OCI-LY7 (cell line): ENCODE results near the gene SHROOM2. TPM values are rescaled to one million over a fixed set of nuclear protein-coding genes. Genes with fewer than 3 reads are reported as not detected.

Experiments
- BruUV-seq: library from RNA; stranded (reverse); fragments of 400-500 nt; replicated peaks from 2 replicates; lab custom pipeline; 2021; lab: Mats Ljungman, UMichigan
- CTCF ChIA-PET: fragments of 300-600 bp; sonication (Branson Sonifier 250); formaldehyde crosslinking; loops from one replicate; lab custom pipeline; 2022; ENCODE audit warnings: antibody characterized with exemption; ENCODE audit not compliant: unreplicated experiment; lab: Charles Lee
- POLR2A ChIA-PET: fragments of 300-600 bp; sonication (Branson Sonifier 250); formaldehyde crosslinking; loops from one replicate; lab custom pipeline; 2022; ENCODE audit warnings: antibody characterized with exemption; lab: Charles Lee
- DNase-seq: peaks from one replicate; pipeline ENCODE4 v3.0.0-alpha.2; 2015; ENCODE audit warnings: low spot score
- H2AFZ ChIP-seq: fragments of 200-600 bp; sonication (generic), shearing (Covaris generic); 2 replicates; pipeline ENCODE4 v1.6.1; 2014; ENCODE audit warnings: mild to moderate bottlenecking, antibody characterized with exemption, low read length, moderate library complexity
- H3K27ac ChIP-seq: fragments of 200-600 bp; sonication (generic); 2 replicates; pipeline ENCODE4 v1.5.1; 2014; ENCODE audit warnings: mixed run types, low read depth, mild to moderate bottlenecking, moderate library complexity, low read length, inconsistent platforms; ENCODE audit not compliant: poor library complexity, severe bottlenecking
- H3K36me3 ChIP-seq: fragments of 200-600 bp; sonication (generic); 2 replicates; pipeline ENCODE4 v1.6.1; 2014; ENCODE audit warnings: mild to moderate bottlenecking, antibody characterized with exemption, low read length, moderate library complexity, mixed read lengths; ENCODE audit not compliant: insufficient read depth
- H3K4me1 ChIP-seq: fragments of 200-600 bp; sonication (generic); 2 replicates; pipeline ENCODE4 v1.5.1; 2014; ENCODE audit warnings: mild to moderate bottlenecking, low read length; ENCODE audit not compliant: insufficient read depth, poor library complexity, severe bottlenecking
- H3K4me2 ChIP-seq: fragments of 200-600 bp; sonication (generic); 2 replicates; pipeline ENCODE4 v1.6.1; 2014; ENCODE audit warnings: mild to moderate bottlenecking, low read length
- H3K4me3 ChIP-seq: fragments of 200-600 bp; sonication (generic); 2 replicates; pipeline ENCODE4 v1.5.1; 2014; ENCODE audit warnings: mild to moderate bottlenecking, low read depth, low read length; ENCODE audit not compliant: poor library complexity, severe bottlenecking
- H3K79me2 ChIP-seq: fragments of 200-600 bp; sonication (generic); 2 replicates; pipeline ENCODE4 v1.6.1; 2016; ENCODE audit warnings: low read depth, mild to moderate bottlenecking, low read length, moderate library complexity, mixed read lengths; ENCODE audit not compliant: insufficient read depth
- H3K9me2 ChIP-seq: fragments of 200-600 bp; sonication (generic); 2 replicates; pipeline ENCODE4 v1.6.1; 2016; ENCODE audit warnings: mild to moderate bottlenecking, low read length, mixed read lengths; ENCODE audit not compliant: insufficient read depth
- H3K9me3 ChIP-seq: fragments of 200-600 bp; sonication (generic); 2 replicates; pipeline ENCODE4 v1.6.1; 2014; ENCODE audit warnings: mild to moderate bottlenecking, mixed run types, low read length, mixed read lengths
- H4K20me1 ChIP-seq: fragments of 200-600 bp; sonication (generic); 2 replicates; pipeline ENCODE4 v1.6.1; 2014; ENCODE audit warnings: mild to moderate bottlenecking, antibody characterized with exemption, low read length, moderate library complexity, mixed read lengths; ENCODE audit not compliant: insufficient read depth
- EZH2phosphoT487 ChIP-seq: fragments of 200-600 bp; sonication (generic); IDR thresholded peaks from 2 replicates; pipeline ENCODE4 v1.6.1; 2018; ENCODE audit warnings: low read depth, borderline replicate concordance, mild to moderate bottlenecking, mixed run types, antibody characterized with exemption, low read length, moderate library complexity, mixed read lengths
- intact Hi-C: fragments of 100-400 bp; cut with micrococcal nuclease; formaldehyde crosslinking; loops from one replicate; pipeline ENCODE4 v1.10.0; 2022; ENCODE audit not compliant: unreplicated experiment
- total RNA-seq, 2 experiments: library from RNA; depleted of rRNA in 1 of 2; stranded (reverse); fragments of >200 nt in 1 of 2; shearing (Covaris generic) in 1 of 2; gene quantifications; 2 replicates each; pipeline ENCODE4 v1.2.3, GENCODE V29; 2014 to 2022
- TF ChIP-seq, protein P1 (sequence below): fragments of 200-600 bp; sonication (generic); conservative IDR thresholded peaks from 2 replicates; pipeline ENCODE4 v1.5.1; 2014; ENCODE audit warnings: mild to moderate bottlenecking, antibody characterized with exemption, low read length, moderate library complexity, mixed read lengths

The SHROOM2 gene
- total RNA-seq, 2 experiments from 2014 or later, result not detected

DNA sequence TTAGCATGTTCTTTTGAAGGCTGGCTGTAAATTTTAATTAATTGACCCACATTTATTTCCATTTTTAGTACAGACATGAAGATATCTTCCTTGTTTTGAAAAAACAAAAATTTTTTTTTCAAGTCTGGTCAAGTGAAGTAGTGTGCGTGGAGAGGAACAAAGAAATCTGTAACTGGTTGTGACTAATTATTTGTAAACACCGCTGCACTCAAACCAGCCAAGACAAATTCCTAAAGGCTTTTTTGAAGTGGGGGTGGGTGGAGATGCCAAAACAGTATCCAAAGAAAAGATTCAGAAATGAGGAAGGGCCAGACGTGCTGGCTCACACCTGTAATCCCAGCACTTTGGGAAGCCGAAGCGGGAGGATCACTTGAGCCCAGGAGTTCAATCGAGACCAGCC lies 88.3 kb downstream of the SHROOM2 start:
- no peaks in the 10 kb centered on the region for H3K4me1 ChIP-seq
- POLR2A ChIA-PET, result no interaction called here
- CTCF ChIA-PET, result no interaction called here

GRCh38 chrX:9875801-9876200 lies 89.6 kb downstream of the SHROOM2 start:
- H3K4me1 ChIP-seq, result no peaks in the 10 kb centered on the region
- no TSS peak for BruUV-seq
- H3K4me3 ChIP-seq, result no peak overlapping the region
- H3K9me2 ChIP-seq, result no peaks in the 10 kb centered on the region
- H3K9me3 ChIP-seq, result no peaks in the 10 kb centered on the region
- intact Hi-C loops, result no loop called here
- H2AFZ ChIP-seq, result no peak overlapping the region
- TF ChIP-seq EZH2phosphoT487, result no peak
- TF ChIP-seq, protein P1, sequence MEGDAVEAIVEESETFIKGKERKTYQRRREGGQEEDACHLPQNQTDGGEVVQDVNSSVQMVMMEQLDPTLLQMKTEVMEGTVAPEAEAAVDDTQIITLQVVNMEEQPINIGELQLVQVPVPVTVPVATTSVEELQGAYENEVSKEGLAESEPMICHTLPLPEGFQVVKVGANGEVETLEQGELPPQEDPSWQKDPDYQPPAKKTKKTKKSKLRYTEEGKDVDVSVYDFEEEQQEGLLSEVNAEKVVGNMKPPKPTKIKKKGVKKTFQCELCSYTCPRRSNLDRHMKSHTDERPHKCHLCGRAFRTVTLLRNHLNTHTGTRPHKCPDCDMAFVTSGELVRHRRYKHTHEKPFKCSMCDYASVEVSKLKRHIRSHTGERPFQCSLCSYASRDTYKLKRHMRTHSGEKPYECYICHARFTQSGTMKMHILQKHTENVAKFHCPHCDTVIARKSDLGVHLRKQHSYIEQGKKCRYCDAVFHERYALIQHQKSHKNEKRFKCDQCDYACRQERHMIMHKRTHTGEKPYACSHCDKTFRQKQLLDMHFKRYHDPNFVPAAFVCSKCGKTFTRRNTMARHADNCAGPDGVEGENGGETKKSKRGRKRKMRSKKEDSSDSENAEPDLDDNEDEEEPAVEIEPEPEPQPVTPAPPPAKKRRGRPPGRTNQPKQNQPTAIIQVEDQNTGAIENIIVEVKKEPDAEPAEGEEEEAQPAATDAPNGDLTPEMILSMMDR, result no peak
- H3K36me3 ChIP-seq, result no peaks in the 10 kb centered on the region
- no peak for DNase-seq
- ChIA-PET CTCF (no interaction called here), POLR2A (no interaction called here)
- no peak overlapping the region for H3K27ac ChIP-seq
- H3K79me2 ChIP-seq, result no peaks in the 10 kb centered on the region
- no peak overlapping the region for H3K4me2 ChIP-seq
- H4K20me1 ChIP-seq, result no peaks in the 10 kb centered on the region

More for the DNA sequence above, 88.3 kb downstream of the SHROOM2 start:
- Histone ChIP-seq H3K9me2 (no peaks in the 10 kb centered on the region), H3K27ac (no peak overlapping the region), H3K4me3 (no peak overlapping the region), H3K9me3 (no peaks in the 10 kb centered on the region), H4K20me1 (no peaks in the 10 kb centered on the region), H3K36me3 (no peaks in the 10 kb centered on the region), H3K4me2 (no peak overlapping the region), H2AFZ (no peak overlapping the region), H3K79me2 (no peaks in the 10 kb centered on the region)
- intact Hi-C loops, result loop anchor here (1.0 kb wide), 1 partner anchor 245 kb away; no protein-coding TSS in a partner anchor
- no TSS peak for BruUV-seq
- no peak for DNase-seq
- TF ChIP-seq, protein P1, result no peak
- TF ChIP-seq EZH2phosphoT487, result no peak

GRCh38 chrX:9876201-9876600 lies 90.0 kb downstream of the SHROOM2 start:
- Histone ChIP-seq H3K79me2 (no peaks in the 10 kb centered on the region), H3K9me3 (no peaks in the 10 kb centered on the region), H3K4me3 (no peak overlapping the region), H4K20me1 (no peaks in the 10 kb centered on the region), H3K4me1 (no peaks in the 10 kb centered on the region), H2AFZ (no peak overlapping the region), H3K4me2 (no peak overlapping the region), H3K9me2 (no peaks in the 10 kb centered on the region), H3K27ac (no peak overlapping the region), H3K36me3 (no peaks in the 10 kb centered on the region)
- ChIA-PET POLR2A (no interaction called here), CTCF (no interaction called here)
- intact Hi-C loops, result no loop called here
- DNase-seq, result no peak
- BruUV-seq, result no TSS peak
- TF ChIP-seq, protein P1, result no peak
- no peak for TF ChIP-seq EZH2phosphoT487
